K562 (cell line): ENCODE data around the gene HMX3. TPM values are rescaled to one million over a fixed set of nuclear protein-coding genes. Genes with fewer than 3 reads are reported as not detected.

Experiments
- CTCF ChIP-seq, 3 experiments: IDR thresholded peaks in 2 of 3; conservative IDR thresholded peaks in 1 of 3; 2 replicates each; pipeline ENCODE4 v1.5.1; 2011 to 2012; ENCODE audit warnings: low read length in 3 of 3, mild to moderate bottlenecking in 3 of 3, control low read depth in 2 of 3, improper control_type of control experiment in 1 of 3, inconsistent platforms in 1 of 3, low read depth in 1 of 3, mixed read lengths in 1 of 3, moderate library complexity in 1 of 3; ENCODE audit not compliant: insufficient read depth in 2 of 3
- HNRNPH1 ChIP-seq: fragments of 200-400 bp; formaldehyde crosslinking; optimal IDR thresholded peaks from 2 replicates; pipeline ENCODE3; 2017; ENCODE audit warnings: low read depth, mild to moderate bottlenecking, low read length, moderate library complexity
- KAT7 ChIP-seq: sonication (generic); formaldehyde crosslinking; IDR thresholded peaks from 2 replicates; pipeline ENCODE4 v1.8.0; 2022; ENCODE audit warnings: missing genetic modification reagents, mild to moderate bottlenecking, borderline replicate concordance
- MCM3 ChIP-seq: fragments of 450-650 bp; IDR thresholded peaks from 2 replicates; pipeline ENCODE4 v1.6.1; 2016
- SAFB ChIP-seq: fragments of 200-400 bp; formaldehyde crosslinking; IDR thresholded peaks from 2 replicates; pipeline ENCODE4 v1.6.1; 2017; ENCODE audit warnings: low read depth, low read length, borderline replicate concordance
- SETDB1 ChIP-seq: IDR thresholded peaks from one replicate; pipeline ENCODE4 v1.6.1; 2012; ENCODE audit warnings: low read length, control low read depth, inconsistent platforms
- ZNF507 ChIP-seq: conservative IDR thresholded peaks from 2 replicates; pipeline ENCODE4 v1.6.1; 2017; ENCODE audit warnings: missing genetic modification characterization, missing compliant biosample characterization
- polyA plus RNA-seq, 8 experiments: library from polyadenylated mRNA; depleted of rRNA in 4 of 8; stranded (reverse) in 5 of 8; unstranded in 3 of 8; fragments of >200 nt; fragmentation: Nextera tagmentation in 2 of 8; fragmentation: Illumina TruSeq in 1 of 8; extraction: Ambion mirVana in 2 of 8; extraction: Trizol in 1 of 8; gene quantifications; 2 replicates each; pipeline versions ENCODE4 v1.2.1 to v1.2.3, GENCODE V29; 2011 to 2014; ENCODE audit warnings: inconsistent platforms in 1 of 8, missing spikeins in 1 of 8
- total RNA-seq, 7 experiments: library from RNA; depleted of rRNA in 6 of 7; stranded (reverse); fragments of >200 nt in 6 of 7; fragmentation: Illumina TruSeq in 2 of 7; extraction: Trizol in 2 of 7; gene quantifications; 2 replicates each; pipeline versions ENCODE4 v1.2.1 to v1.2.3, GENCODE V29; 2011 to 2021; ENCODE audit warnings: low replicate concordance in 1 of 7
- TF ChIP-seq, protein P1 (sequence below), 3 experiments: fragments of 200-800 bp in 1 of 3; sonication (Bioruptor generic) in 1 of 3; sonication (generic) in 1 of 3; formaldehyde crosslinking in 1 of 3; IDR thresholded peaks; 2 replicates each; pipeline versions ENCODE4 v1.6.1 to v1.8.0; 2016 to 2022; ENCODE audit warnings: mild to moderate bottlenecking in 2 of 3, missing compliant biosample characterization in 2 of 3, missing genetic modification characterization in 2 of 3, missing genetic modification reagents in 1 of 3
- TF ChIP-seq, protein P2 (sequence below): fragments of 250-450 bp; sonication (Bioruptor Pico); IDR thresholded peaks from 2 replicates; pipeline ENCODE4 v1.5.0; 2020; ENCODE audit warnings: mild to moderate bottlenecking

Gene HMX3
- total and polyA plus RNA-seq, 9 of the 15 experiments (the other 6 are each of a cell fraction or from before 2014, with no cell fraction given): 0.55 to 43.5 (median 7.4) TPM; not detected in 2

- TF ChIP-seq CTCF (IDR thresholded peaks at IDR 0.05 in 2 of 3, conservative IDR thresholded peaks at IDR 0.05 in 1 of 3; ENCODE audit: insufficient read depth in 2 of 3, low read depth in 1 of 3, low read length in 3 of 3) (no peak), SETDB1 (no peak), HNRNPH1 (no peak), KAT7 (CRISPR knock-in tag) (0 out of 2 replicates have a peak, but pooled peaks have one; percentile 8), MCM3 (no peak), ZNF507 (tag) (no peak), SAFB (no peak)
- TF ChIP-seq, protein P1, sequence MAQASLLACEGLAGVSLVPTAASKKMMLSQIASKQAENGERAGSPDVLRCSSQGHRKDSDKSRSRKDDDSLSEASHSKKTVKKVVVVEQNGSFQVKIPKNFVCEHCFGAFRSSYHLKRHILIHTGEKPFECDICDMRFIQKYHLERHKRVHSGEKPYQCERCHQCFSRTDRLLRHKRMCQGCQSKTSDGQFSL (CRISPR knock-in tag; IDR thresholded peaks at IDR 0.05): no peak
- TF ChIP-seq, protein P1 (tag; IDR thresholded peaks at IDR 0.05): peak in 1 of 2 experiments; percentile 15; a peak in 1 of 4 replicates
- TF ChIP-seq, protein P2, sequence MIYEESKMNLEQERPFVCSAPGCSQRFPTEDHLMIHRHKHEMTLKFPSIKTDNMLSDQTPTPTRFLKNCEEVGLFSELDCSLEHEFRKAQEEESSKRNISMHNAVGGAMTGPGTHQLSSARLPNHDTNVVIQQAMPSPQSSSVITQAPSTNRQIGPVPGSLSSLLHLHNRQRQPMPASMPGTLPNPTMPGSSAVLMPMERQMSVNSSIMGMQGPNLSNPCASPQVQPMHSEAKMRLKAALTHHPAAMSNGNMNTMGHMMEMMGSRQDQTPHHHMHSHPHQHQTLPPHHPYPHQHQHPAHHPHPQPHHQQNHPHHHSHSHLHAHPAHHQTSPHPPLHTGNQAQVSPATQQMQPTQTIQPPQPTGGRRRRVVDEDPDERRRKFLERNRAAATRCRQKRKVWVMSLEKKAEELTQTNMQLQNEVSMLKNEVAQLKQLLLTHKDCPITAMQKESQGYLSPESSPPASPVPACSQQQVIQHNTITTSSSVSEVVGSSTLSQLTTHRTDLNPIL (CRISPR knock-in tag): no peak
These were observed 543 bp downstream of the HMX3 start (continued) for GRCh38 chr10:123136221-123136805.
